ENCODE results near the gene MZB1.

The MZB1 gene

GRCh38 chr5:139430015-139430414, 40.3 kb upstream of the MZB1 start:
- DNase-seq: no peak
- no peaks in the 10 kb centered on the region for H3K27me3 ChIP-seq
- no peak overlapping the region for H3K4me3 ChIP-seq (ENCODE audit: low read depth, low read length)
- H3K4me1 ChIP-seq: no peaks in the 10 kb centered on the region
- no peak for TF ChIP-seq CTCF (IDR thresholded peaks at IDR 0.05; ENCODE audit: low read depth, low read length)
- H3K36me3 ChIP-seq: peaks cover 6% of the 10 kb centered on the region; the same call in 1 of the 2 replicates
- no peaks in the 10 kb centered on the region for H3K9me3 ChIP-seq

DNA sequence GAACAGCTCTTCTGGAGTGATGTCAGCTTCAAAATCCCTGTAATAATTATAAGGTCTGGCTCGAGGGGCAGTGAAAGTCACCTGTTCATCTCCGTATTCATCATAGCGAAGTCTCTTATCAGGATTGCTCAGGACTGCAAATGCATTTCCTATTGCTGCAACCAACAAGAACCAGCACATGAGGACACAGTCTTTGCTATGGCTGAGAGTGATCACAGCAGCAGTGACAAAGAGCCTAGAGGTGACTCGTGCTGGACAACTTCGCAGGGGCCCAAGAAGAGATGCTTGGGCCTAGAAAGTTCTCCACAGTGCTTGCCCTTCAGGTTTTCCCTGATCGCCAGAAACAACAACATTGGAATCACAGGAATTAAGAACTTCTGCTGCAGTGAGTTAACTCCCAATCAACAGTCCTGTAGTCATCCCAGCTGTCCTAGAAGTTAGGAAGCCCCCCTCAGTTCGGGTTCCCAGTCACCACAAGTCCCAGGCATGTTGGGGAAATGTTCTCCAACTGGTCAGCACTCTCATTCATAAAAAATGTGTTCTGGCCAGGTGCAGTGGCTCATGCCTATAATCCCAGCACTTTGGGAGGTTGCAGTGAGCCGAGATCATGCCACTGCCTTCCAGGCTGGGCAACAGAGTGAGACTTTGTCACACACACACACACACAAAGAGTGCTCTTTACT, 36.6 kb upstream of the MZB1 start:
- Histone ChIP-seq H3K4me1 (no peaks in the 10 kb centered on the region), H3K9me3 (no peaks in the 10 kb centered on the region), H3K4me3 (ENCODE audit: low read depth, low read length) (no peak overlapping the region), H3K36me3 (peaks cover 10% of the 10 kb centered on the region), H3K27me3 (no peaks in the 10 kb centered on the region)
- DNase-seq: no peak
- TF ChIP-seq CTCF (IDR thresholded peaks at IDR 0.05; ENCODE audit: low read depth, low read length): no peak

GRCh38 chr5:139425497-139425896, 35.8 kb upstream of the MZB1 start:
- Histone ChIP-seq H3K27me3 (no peaks in the 10 kb centered on the region), H3K4me3 (ENCODE audit: low read depth, low read length) (no peak overlapping the region), H3K9me3 (no peaks in the 10 kb centered on the region), H3K36me3 (peaks cover 10% of the 10 kb centered on the region), H3K4me1 (no peaks in the 10 kb centered on the region)
- TF ChIP-seq CTCF (IDR thresholded peaks at IDR 0.05; ENCODE audit: low read depth, low read length): no peak
- DNase-seq: no peak

DNA sequence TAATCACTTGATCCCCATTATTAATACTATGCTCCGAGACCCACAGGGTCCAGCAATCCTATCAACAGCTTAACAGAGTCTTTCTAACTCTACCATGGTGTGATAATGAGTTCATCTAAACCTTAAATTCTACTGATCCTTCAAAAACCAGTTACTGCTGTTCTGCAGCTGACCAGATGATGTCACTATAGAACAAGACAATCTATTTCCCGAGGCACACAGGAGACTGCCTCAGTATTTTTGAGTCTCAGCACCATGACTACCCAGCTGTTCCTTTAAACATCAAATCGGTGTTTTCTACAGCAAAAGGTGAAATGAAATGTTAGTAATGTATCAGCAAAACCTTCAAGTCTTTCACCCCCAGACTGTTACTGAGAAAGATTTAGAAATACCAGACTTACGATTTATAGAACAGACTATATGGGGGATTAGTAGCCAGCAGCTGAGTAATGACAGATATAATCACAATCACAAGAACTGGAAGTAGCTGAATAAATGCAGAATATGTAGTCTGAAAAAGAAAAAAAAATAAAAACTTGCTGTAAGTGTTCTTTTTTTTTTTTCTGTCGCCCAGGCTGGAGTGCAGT, 32.7 kb upstream of the MZB1 start:
- H3K9me3 ChIP-seq: no peaks in the 10 kb centered on the region
- TF ChIP-seq CTCF (IDR thresholded peaks at IDR 0.05; ENCODE audit: low read depth, low read length): peak; percentile 95
- H3K4me3 ChIP-seq (ENCODE audit: low read depth, low read length): no peak overlapping the region
- DNase-seq: peak; percentile 47
- no peaks in the 10 kb centered on the region for H3K4me1 ChIP-seq
- peaks cover 17% of the 10 kb centered on the region for H3K36me3 ChIP-seq
- H3K27me3 ChIP-seq: no peaks in the 10 kb centered on the region

DNA sequence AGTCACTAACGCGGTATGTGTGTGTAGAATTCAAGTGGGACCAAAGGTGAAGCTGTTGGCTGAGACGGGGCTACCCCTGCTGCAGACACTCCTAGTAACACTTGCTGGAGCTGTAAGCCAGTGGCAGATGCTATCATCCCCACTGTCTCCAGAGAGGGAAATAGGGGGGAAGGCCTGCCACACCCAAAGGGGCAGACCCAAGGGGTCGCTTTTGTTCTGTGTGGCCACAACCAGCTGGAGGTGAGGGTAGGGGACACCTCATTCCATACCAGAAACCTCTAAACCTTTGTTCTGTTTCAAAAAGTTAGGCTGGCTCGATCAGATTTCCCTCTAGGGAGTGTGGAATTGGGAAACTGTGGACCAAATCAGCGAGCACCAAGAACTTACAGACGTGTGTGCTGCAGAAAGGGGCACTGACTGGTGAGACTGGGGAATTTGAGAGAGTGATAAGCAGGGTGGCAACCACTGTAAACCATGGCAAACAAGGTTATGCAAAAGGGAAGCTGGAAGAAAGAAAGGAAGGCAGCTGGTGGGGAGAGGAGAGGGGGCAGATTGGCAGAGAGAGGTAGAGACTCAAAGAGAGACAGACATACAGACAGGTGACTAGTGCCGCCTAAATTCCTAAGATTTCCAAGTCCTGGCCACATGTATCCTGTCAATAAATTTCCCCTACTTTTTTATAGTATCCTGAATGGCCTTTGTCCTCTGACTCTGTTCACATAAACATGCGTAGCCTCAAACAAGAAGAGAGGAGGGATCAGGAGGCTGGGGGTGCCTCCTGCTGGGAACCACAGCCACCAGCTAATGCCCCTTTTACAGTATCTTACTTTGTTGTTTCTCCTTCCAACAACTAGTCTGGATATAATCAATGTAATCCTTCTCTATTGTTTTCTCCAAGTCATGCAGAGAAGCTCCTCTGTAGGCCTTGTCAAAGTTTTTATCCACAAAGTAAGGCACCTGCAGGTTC, 29.8 kb upstream of the MZB1 start:
- Histone ChIP-seq H3K4me1 (no peaks in the 10 kb centered on the region), H3K4me3 (ENCODE audit: low read depth, low read length) (no peak overlapping the region), H3K9me3 (no peaks in the 10 kb centered on the region), H3K36me3 (peaks cover 22% of the 10 kb centered on the region), H3K27me3 (no peaks in the 10 kb centered on the region)
- DNase-seq: no peak
- no peak for TF ChIP-seq CTCF (IDR thresholded peaks at IDR 0.05; ENCODE audit: low read depth, low read length)
